K562 (cell line): ENCODE results near the gene ITGB2.

Experiments
- BACH1 ChIP-seq: fragments of 200-800 bp; sonication (Bioruptor generic); IDR thresholded peaks from 2 replicates; pipeline ENCODE4 v1.6.1; 2016; ENCODE audit warnings: missing genetic modification characterization, missing compliant biosample characterization
- CTCF ChIP-seq, 3 experiments: IDR thresholded peaks in 2 of 3; conservative IDR thresholded peaks in 1 of 3; 2 replicates each; pipeline ENCODE4 v1.5.1; 2011 to 2012; ENCODE audit warnings: low read length in 3 of 3, mild to moderate bottlenecking in 3 of 3, control low read depth in 2 of 3, improper control_type of control experiment in 1 of 3, inconsistent platforms in 1 of 3, low read depth in 1 of 3, mixed read lengths in 1 of 3, moderate library complexity in 1 of 3; ENCODE audit not compliant: insufficient read depth in 2 of 3
- NFE2 ChIP-seq: IDR thresholded peaks from 2 replicates; pipeline ENCODE4 v1.6.1; 2014; ENCODE audit warnings: antibody characterized with exemption, low read depth
- POLR2AphosphoS5 ChIP-seq: IDR thresholded peaks from 2 replicates; pipeline ENCODE4 v1.6.1; 2011; ENCODE audit warnings: mild to moderate bottlenecking, low read depth, low read length, moderate library complexity; ENCODE audit not compliant: control insufficient read depth, insufficient read depth
- TCF7L2 ChIP-seq: fragments of 150-350 bp; IDR thresholded peaks from 2 replicates; pipeline ENCODE4 v1.6.1; 2016; ENCODE audit warnings: low read depth, mild to moderate bottlenecking, low read length, moderate library complexity
- ZNF3 ChIP-seq: fragments of 250-450 bp; sonication (Bioruptor Pico); IDR thresholded peaks from 2 replicates; pipeline ENCODE4 v1.5.0; 2021; ENCODE audit warnings: mild to moderate bottlenecking, moderate library complexity

DNA sequence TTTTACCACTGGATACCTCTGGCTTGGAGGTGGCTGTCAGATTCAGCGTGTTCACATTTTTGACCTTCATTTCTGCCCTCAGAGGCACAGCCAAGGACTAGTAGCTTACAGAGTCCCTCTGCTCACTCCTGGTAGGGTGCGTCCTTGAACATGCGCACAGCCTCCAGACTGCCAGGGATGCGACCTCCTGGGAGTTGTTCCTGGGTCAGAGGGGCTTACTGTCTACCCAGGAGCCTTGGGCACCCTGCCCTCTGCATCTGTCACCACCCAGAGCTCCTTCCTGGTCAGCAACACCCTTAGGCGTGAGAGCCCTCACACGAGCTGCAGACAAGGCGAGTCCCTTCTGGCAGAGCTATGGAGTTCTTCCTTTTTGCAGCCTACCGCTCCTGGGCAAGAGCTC lies 20.9 kb upstream of the ITGB2 start:
- TF ChIP-seq TCF7L2 (no peak), POLR2AphosphoS5 (no peak), CTCF (IDR thresholded peaks at IDR 0.05 in 2 of 3, conservative IDR thresholded peaks at IDR 0.05 in 1 of 3; ENCODE audit: insufficient read depth in 2 of 3, low read depth in 1 of 3, low read length in 3 of 3) (no peak), NFE2 (no peak), ZNF3 (no peak), BACH1 (tag) (no peak)
